GM12878 (cell line): Measurements from ENCODE around the gene RAB3C. TPM values are rescaled to one million over a fixed set of nuclear protein-coding genes. Genes with fewer than 3 reads are reported as not detected.

Source experiments
- BHLHE40 ChIP-seq, 2 experiments: fragments of 450-650 bp in 1 of 2; IDR thresholded peaks; 2 replicates each; pipeline ENCODE4 v1.6.1; 2011 to 2017; ENCODE audit warnings: low read depth in 2 of 2, borderline replicate concordance in 1 of 2, improper control_type of control experiment in 1 of 2, low read length in 1 of 2, mild to moderate bottlenecking in 1 of 2
- CEBPB ChIP-seq, 2 experiments: fragments of 150-350 bp in 1 of 2; IDR thresholded peaks; 2 replicates each; pipeline ENCODE4 v1.6.1; 2012 to 2014; ENCODE audit warnings: low read depth in 2 of 2, low read length in 2 of 2, borderline replicate concordance in 1 of 2, inconsistent platforms in 1 of 2
- CHD1 ChIP-seq: IDR thresholded peaks from 2 replicates; pipeline ENCODE4 v1.6.1; 2012; ENCODE audit warnings: low read depth, low read length, improper control_type of control experiment
- EZH2 ChIP-seq: IDR thresholded peaks from 2 replicates; pipeline ENCODE4 v1.6.1; 2012; ENCODE audit warnings: low read depth, mild to moderate bottlenecking, control low read depth, inconsistent platforms, low read length, borderline replicate concordance; ENCODE audit not compliant: control insufficient read depth
- HDAC6 ChIP-seq: fragments of 200-600 bp; sonication (generic); IDR thresholded peaks from one replicate; pipeline ENCODE4 v1.8.0; 2017; ENCODE audit warnings: antibody characterized with exemption; ENCODE audit not compliant: unreplicated experiment
- KLF5 ChIP-seq: fragments of 450-650 bp; IDR thresholded peaks from 2 replicates; pipeline ENCODE4 v1.6.1; 2014; ENCODE audit warnings: mild to moderate bottlenecking; ENCODE audit not compliant: partially characterized antibody
- MTA3 ChIP-seq: IDR thresholded peaks from 2 replicates; pipeline ENCODE4 v1.6.1; 2012; ENCODE audit warnings: low read length, inconsistent platforms, borderline replicate concordance
- MXI1 ChIP-seq: fragments of 150-350 bp; IDR thresholded peaks from 2 replicates; pipeline ENCODE4 v1.6.1; 2011; ENCODE audit warnings: low read depth, mild to moderate bottlenecking, inconsistent platforms, low read length, improper control_type of control experiment
- NR2C2 ChIP-seq: IDR thresholded peaks from 2 replicates; pipeline ENCODE4 v1.6.1; 2011; ENCODE audit warnings: borderline replicate concordance, low read depth; ENCODE audit not compliant: control insufficient read depth, insufficient read length
- POLR2AphosphoS5 ChIP-seq: IDR thresholded peaks from 2 replicates; pipeline ENCODE4 v1.6.1; 2011; ENCODE audit warnings: mild to moderate bottlenecking, low read length, inconsistent platforms
- RB1 ChIP-seq: fragments of 450-650 bp; formaldehyde crosslinking; IDR thresholded peaks from 2 replicates; pipeline ENCODE4 v1.6.1; 2017; ENCODE audit warnings: mild to moderate bottlenecking, borderline replicate concordance
- RELA ChIP-seq: fragments of 450-650 bp; IDR thresholded peaks from 2 replicates; pipeline ENCODE4 v1.8.0; 2014; ENCODE audit warnings: borderline replicate concordance; ENCODE audit not compliant: partially characterized antibody
- RUNX3 ChIP-seq: IDR thresholded peaks from 2 replicates; pipeline ENCODE4 v1.6.1; 2012; ENCODE audit warnings: low read length, inconsistent platforms
- SIN3A ChIP-seq: IDR thresholded peaks from 2 replicates; pipeline ENCODE4 v1.6.1; 2012; ENCODE audit warnings: low read depth, low read length, improper control_type of control experiment
- TCF12 ChIP-seq: IDR thresholded peaks from 2 replicates; pipeline ENCODE4 v1.6.1; 2011; ENCODE audit warnings: low read depth, mild to moderate bottlenecking, low read length
- WRNIP1 ChIP-seq: IDR thresholded peaks from 2 replicates; pipeline ENCODE4 v1.6.1; 2011; ENCODE audit warnings: low read depth, low read length, improper control_type of control experiment, borderline replicate concordance
- ZSCAN29 ChIP-seq: fragments of 450-650 bp; IDR thresholded peaks from 2 replicates; pipeline ENCODE4 v1.6.1; 2017; ENCODE audit warnings: mild to moderate bottlenecking, moderate library complexity
- polyA plus RNA-seq, 11 experiments: library from polyadenylated mRNA; depleted of rRNA in 4 of 11; unstranded in 6 of 11; stranded (reverse) in 5 of 11; fragments of >200 nt; fragmentation: Nextera tagmentation in 4 of 11; fragmentation: Illumina TruSeq in 1 of 11; extraction: Ambion mirVana in 4 of 11; extraction: Trizol in 1 of 11; gene quantifications; 1 replicate in 1 of 11; 2 replicates in 10 of 11; pipeline versions ENCODE4 v1.2.1 to v1.2.3, GENCODE V29; 2011 to 2016; ENCODE audit warnings: inconsistent platforms in 2 of 11, missing spikeins in 2 of 11, low read depth in 1 of 11
- total RNA-seq, 4 experiments: library from RNA; depleted of rRNA in 3 of 4; stranded (reverse); fragments of >200 nt in 3 of 4; fragmentation: Illumina TruSeq in 1 of 4; extraction: Trizol in 1 of 4; gene quantifications; 2 replicates each; pipeline versions ENCODE4 v1.2.1 to v1.2.3, GENCODE V29; 2013 to 2021
- TF ChIP-seq, protein P1 (sequence below): IDR thresholded peaks from 2 replicates; pipeline ENCODE4 v1.6.1; 2012; ENCODE audit warnings: low read length, inconsistent platforms
- TF ChIP-seq, protein P2 (sequence below): fragments of 450-650 bp; IDR thresholded peaks from 2 replicates; pipeline ENCODE4 v1.6.1; 2017; ENCODE audit warnings: low read depth, mild to moderate bottlenecking, moderate library complexity
- TF ChIP-seq, protein P3 (sequence below): fragments of 150-350 bp; IDR thresholded peaks from 2 replicates; pipeline ENCODE4 v1.6.1; 2014; ENCODE audit warnings: mild to moderate bottlenecking, low read depth, low read length
- TF ChIP-seq, protein P4 (sequence below): fragments of 450-650 bp; conservative IDR thresholded peaks from 2 replicates; pipeline ENCODE4 v1.6.1; 2017; ENCODE audit warnings: mild to moderate bottlenecking, moderate library complexity

RAB3C gene
- total and polyA plus RNA-seq, 10 of the 15 experiments (the other 5 are each of a cell fraction or from before 2014, with no cell fraction given) = not detected

DNA sequence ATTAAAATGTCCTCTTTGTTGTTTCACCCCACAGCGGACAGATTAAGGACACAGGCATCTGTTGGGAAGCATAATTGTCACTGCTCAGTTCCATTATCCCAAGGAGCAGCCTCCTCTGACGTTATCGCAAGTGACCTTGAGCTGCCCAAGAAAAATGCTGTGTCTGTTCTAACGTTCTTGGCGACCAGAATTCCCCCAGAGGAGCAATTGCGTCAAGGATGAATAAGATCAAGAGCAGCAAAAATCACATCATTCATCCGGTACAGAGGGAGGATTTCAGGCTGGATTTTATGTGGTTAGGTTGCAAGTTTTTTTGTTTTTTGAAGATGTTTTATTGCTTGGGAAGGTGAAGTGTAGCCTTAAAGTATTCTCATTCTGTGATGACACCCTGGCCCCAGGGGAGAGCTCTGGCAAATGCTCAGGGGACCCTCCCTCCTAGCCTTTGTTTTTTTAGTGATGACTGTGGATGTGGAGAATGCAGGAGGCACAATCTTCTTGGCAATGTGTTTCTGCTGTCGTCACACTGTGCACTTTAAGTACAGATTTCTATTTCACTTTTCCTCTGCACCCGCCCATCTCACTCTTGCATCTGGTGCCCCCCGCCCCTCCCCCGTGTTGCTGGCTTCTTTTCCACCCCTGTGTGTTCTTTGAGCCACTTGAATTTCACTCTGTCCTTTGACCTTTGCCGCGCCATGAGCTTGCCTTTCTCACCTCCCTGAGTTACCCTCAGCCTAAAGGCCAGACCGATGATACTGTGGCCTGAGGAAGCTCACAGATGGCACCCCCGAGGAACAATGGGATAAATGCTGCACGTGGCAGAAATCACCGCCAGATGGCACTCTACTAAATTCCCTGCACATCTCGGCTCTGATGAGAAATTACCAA, 308.5 kb downstream of the RAB3C start (continued):
- TF ChIP-seq CHD1 = no peak
- TF ChIP-seq, protein P1, sequence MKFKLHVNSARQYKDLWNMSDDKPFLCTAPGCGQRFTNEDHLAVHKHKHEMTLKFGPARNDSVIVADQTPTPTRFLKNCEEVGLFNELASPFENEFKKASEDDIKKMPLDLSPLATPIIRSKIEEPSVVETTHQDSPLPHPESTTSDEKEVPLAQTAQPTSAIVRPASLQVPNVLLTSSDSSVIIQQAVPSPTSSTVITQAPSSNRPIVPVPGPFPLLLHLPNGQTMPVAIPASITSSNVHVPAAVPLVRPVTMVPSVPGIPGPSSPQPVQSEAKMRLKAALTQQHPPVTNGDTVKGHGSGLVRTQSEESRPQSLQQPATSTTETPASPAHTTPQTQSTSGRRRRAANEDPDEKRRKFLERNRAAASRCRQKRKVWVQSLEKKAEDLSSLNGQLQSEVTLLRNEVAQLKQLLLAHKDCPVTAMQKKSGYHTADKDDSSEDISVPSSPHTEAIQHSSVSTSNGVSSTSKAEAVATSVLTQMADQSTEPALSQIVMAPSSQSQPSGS = 0 out of 2 replicates have a peak, but pooled peaks have one; percentile 44
- peak in 1 of 2 experiments; percentile 32; a peak in 2 of 4 replicates for TF ChIP-seq BHLHE40 (IDR thresholded peaks at IDR 0.05; ENCODE audit: borderline replicate concordance in 1 of 2, low read depth in 2 of 2, low read length in 1 of 2)
- TF ChIP-seq, protein P2, sequence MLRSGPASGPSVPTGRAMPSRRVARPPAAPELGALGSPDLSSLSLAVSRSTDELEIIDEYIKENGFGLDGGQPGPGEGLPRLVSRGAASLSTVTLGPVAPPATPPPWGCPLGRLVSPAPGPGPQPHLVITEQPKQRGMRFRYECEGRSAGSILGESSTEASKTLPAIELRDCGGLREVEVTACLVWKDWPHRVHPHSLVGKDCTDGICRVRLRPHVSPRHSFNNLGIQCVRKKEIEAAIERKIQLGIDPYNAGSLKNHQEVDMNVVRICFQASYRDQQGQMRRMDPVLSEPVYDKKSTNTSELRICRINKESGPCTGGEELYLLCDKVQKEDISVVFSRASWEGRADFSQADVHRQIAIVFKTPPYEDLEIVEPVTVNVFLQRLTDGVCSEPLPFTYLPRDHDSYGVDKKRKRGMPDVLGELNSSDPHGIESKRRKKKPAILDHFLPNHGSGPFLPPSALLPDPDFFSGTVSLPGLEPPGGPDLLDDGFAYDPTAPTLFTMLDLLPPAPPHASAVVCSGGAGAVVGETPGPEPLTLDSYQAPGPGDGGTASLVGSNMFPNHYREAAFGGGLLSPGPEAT = peak; percentile 73
- TF ChIP-seq MXI1 = no peak
- TF ChIP-seq, protein P3, sequence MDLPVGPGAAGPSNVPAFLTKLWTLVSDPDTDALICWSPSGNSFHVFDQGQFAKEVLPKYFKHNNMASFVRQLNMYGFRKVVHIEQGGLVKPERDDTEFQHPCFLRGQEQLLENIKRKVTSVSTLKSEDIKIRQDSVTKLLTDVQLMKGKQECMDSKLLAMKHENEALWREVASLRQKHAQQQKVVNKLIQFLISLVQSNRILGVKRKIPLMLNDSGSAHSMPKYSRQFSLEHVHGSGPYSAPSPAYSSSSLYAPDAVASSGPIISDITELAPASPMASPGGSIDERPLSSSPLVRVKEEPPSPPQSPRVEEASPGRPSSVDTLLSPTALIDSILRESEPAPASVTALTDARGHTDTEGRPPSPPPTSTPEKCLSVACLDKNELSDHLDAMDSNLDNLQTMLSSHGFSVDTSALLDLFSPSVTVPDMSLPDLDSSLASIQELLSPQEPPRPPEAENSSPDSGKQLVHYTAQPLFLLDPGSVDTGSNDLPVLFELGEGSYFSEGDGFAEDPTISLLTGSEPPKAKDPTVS = no peak
- TF ChIP-seq WRNIP1 = no peak
- no peak for TF ChIP-seq POLR2AphosphoS5
- TF ChIP-seq EZH2 = no peak
- TF ChIP-seq MTA3 = no peak
- TF ChIP-seq, protein P4, sequence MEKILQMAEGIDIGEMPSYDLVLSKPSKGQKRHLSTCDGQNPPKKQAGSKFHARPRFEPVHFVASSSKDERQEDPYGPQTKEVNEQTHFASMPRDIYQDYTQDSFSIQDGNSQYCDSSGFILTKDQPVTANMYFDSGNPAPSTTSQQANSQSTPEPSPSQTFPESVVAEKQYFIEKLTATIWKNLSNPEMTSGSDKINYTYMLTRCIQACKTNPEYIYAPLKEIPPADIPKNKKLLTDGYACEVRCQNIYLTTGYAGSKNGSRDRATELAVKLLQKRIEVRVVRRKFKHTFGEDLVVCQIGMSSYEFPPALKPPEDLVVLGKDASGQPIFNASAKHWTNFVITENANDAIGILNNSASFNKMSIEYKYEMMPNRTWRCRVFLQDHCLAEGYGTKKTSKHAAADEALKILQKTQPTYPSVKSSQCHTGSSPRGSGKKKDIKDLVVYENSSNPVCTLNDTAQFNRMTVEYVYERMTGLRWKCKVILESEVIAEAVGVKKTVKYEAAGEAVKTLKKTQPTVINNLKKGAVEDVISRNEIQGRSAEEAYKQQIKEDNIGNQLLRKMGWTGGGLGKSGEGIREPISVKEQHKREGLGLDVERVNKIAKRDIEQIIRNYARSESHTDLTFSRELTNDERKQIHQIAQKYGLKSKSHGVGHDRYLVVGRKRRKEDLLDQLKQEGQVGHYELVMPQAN = no peak
- no peak for TF ChIP-seq TCF12
- no peak for TF ChIP-seq SIN3A
- no peak for TF ChIP-seq CEBPB (IDR thresholded peaks at IDR 0.05; ENCODE audit: borderline replicate concordance in 1 of 2, low read depth in 2 of 2, low read length in 2 of 2)
- 0 out of 2 replicates have a peak, but pooled peaks have one; percentile 11 for TF ChIP-seq ZSCAN29
- peak; percentile 50 for TF ChIP-seq KLF5
- no peak for TF ChIP-seq HDAC6
- no peak for TF ChIP-seq NR2C2
- TF ChIP-seq RB1 = 0 out of 2 replicates have a peak, but pooled peaks have one; percentile 38
- TF ChIP-seq RELA = peak; percentile 79
- peak; percentile 75 for TF ChIP-seq RUNX3
